Natural killer cell treated with Interleukin-12 subunit alpha and Interleukin-12 subunit beta and Interleukin-15 and Interleukin-18, amount 100 ng/mL, for 72 hours (primary cell): Measurements from ENCODE around the gene MEIOSIN. TPM values are rescaled to one million over a fixed set of nuclear protein-coding genes. Genes with fewer than 3 reads are reported as not detected.
"Not testable (repeated sequence)": the region's sequence is repeated elsewhere in the genome, so short reads cannot be mapped to it uniquely, and the experiment has no call there.

Experiments
- ATAC-seq, 2 donors: fragments of 150-1000 bp; cut with Tn5 transposase in 1 of 2; sonication (Bioruptor Pico), chemical (Tn5 transposase) in 1 of 2; 2 replicates each; pipeline ENCODE4 v1.10.0; 2021
- DNase-seq: peaks from one replicate; pipeline ENCODE4 v3.0.0; 2022; ENCODE audit warnings: low spot score
- H3K27ac Mint-ChIP-seq, 2 donors: 1 replicate in 1 of 2; 2 replicates in 1 of 2; pipeline ENCODE4 v1.8.0; 2022; ENCODE audit warnings: mixed read lengths in 2 of 2, mild to moderate bottlenecking in 1 of 2, moderate library complexity in 1 of 2
- H3K27me3 Mint-ChIP-seq, 2 donors: 1 replicate in 1 of 2; 2 replicates in 1 of 2; pipeline ENCODE4 v1.8.0; 2022; ENCODE audit warnings: mixed read lengths in 2 of 2
- H3K36me3 Mint-ChIP-seq: one replicate; pipeline ENCODE4 v1.8.0; 2022; ENCODE audit warnings: mixed read lengths
- H3K4me1 Mint-ChIP-seq, 2 donors: 1 replicate in 1 of 2; 2 replicates in 1 of 2; pipeline ENCODE4 v1.8.0; 2022; ENCODE audit warnings: low read depth in 2 of 2, mixed read lengths in 2 of 2, mild to moderate bottlenecking in 1 of 2
- H3K4me3 Mint-ChIP-seq: one replicate; pipeline ENCODE4 v1.8.0; 2022; ENCODE audit warnings: mixed read lengths
- H3K9me3 Mint-ChIP-seq: 2 replicates; pipeline ENCODE4 v1.8.0; 2022; ENCODE audit warnings: mixed read lengths
- total RNA-seq, 2 donors: library from RNA; stranded (reverse); gene quantifications; one replicate each; pipeline ENCODE4 v1.2.3, GENCODE V29; 2022

Gene MEIOSIN
- total RNA-seq, 2 donors from 2014 or later = not detected

- ATAC-seq (no peak), DNase-seq (no peak)
- Mint-ChIP-seq H3K27me3 (peaks cover 9 to 11% of the 10 kb centered on the region in 2 donors), H3K9me3 (no peaks in the 10 kb centered on the region), H3K4me1 (no peaks in the 10 kb centered on the region), H3K27ac (no peak overlapping the region), H3K36me3 (no peaks in the 10 kb centered on the region), H3K4me3 (no peak overlapping the region)
Observed at GRCh38 chr19:45745606-45746005, 12.4 kb downstream of the MEIOSIN start.

GRCh38 chr19:45746866-45747265 lies 13.6 kb downstream of the MEIOSIN start:
- no peak overlapping the region for H3K27ac Mint-ChIP-seq
- no peaks in the 10 kb centered on the region for H3K36me3 Mint-ChIP-seq
- ATAC-seq (no peak), DNase-seq (no peak)
- H3K9me3 Mint-ChIP-seq = no peaks in the 10 kb centered on the region
- H3K4me1 Mint-ChIP-seq = no peaks in the 10 kb centered on the region
- H3K4me3 Mint-ChIP-seq = no peak overlapping the region
- peaks cover 9 to 11% of the 10 kb centered on the region in 2 donors for H3K27me3 Mint-ChIP-seq

- no peak overlapping the region for H3K27ac Mint-ChIP-seq
- no peaks in the 10 kb centered on the region for H3K9me3 Mint-ChIP-seq
- H3K27me3 Mint-ChIP-seq = peaks cover 9 to 11% of the 10 kb centered on the region in 2 donors
- no peaks in the 10 kb centered on the region for H3K4me1 Mint-ChIP-seq
- no peak overlapping the region for H3K4me3 Mint-ChIP-seq
- ATAC-seq (no peak), DNase-seq (no peak)
- H3K36me3 Mint-ChIP-seq = no peaks in the 10 kb centered on the region
Observed at GRCh38 chr19:45747513-45747912, 14.3 kb downstream of the MEIOSIN start.

GRCh38 chr19:45751483-45751882 lies 18.2 kb downstream of the MEIOSIN start:
- not testable (repeated sequence) for H3K4me1 Mint-ChIP-seq, DNase-seq, ATAC-seq, H3K36me3 Mint-ChIP-seq, H3K4me3 Mint-ChIP-seq, H3K27ac Mint-ChIP-seq, H3K9me3 Mint-ChIP-seq, H3K27me3 Mint-ChIP-seq

GRCh38 chr19:45752639-45753038 lies 19.4 kb downstream of the MEIOSIN start:
- DNase-seq = no peak
- no peaks in the 10 kb centered on the region for H3K36me3 Mint-ChIP-seq
- H3K4me3 Mint-ChIP-seq = no peak overlapping the region
- no peak for ATAC-seq
- no peak overlapping the region for H3K27ac Mint-ChIP-seq
- H3K27me3 Mint-ChIP-seq = peaks cover 0 to under 1% of the 10 kb centered on the region in 2 donors
- H3K4me1 Mint-ChIP-seq = no peaks in the 10 kb centered on the region
- H3K9me3 Mint-ChIP-seq = no peaks in the 10 kb centered on the region

- Mint-ChIP-seq H3K36me3 (no peaks in the 10 kb centered on the region), H3K4me1 (no peaks in the 10 kb centered on the region), H3K4me3 (no peak overlapping the region), H3K27me3 (no peaks in the 10 kb centered on the region), H3K27ac (no peak overlapping the region), H3K9me3 (no peaks in the 10 kb centered on the region)
- DNase-seq (peak; percentile 32), ATAC-seq (no peak)
Observed at GRCh38 chr19:45753548-45753947, 20.3 kb downstream of the MEIOSIN start.

- Mint-ChIP-seq H3K4me3 (no peak overlapping the region), H3K4me1 (no peaks in the 10 kb centered on the region), H3K27me3 (no peaks in the 10 kb centered on the region), H3K9me3 (no peaks in the 10 kb centered on the region), H3K36me3 (no peaks in the 10 kb centered on the region), H3K27ac (no peak overlapping the region)
- DNase-seq (peak; percentile 58), ATAC-seq (no peak)
Observed at GRCh38 chr19:45754323-45754722, 21.1 kb downstream of the MEIOSIN start.

- H3K4me1 Mint-ChIP-seq = no peaks in the 10 kb centered on the region
- no peaks in the 10 kb centered on the region for H3K9me3 Mint-ChIP-seq
- ATAC-seq = no peak
- DNase-seq = peak; percentile 39
- no peak overlapping the region for H3K4me3 Mint-ChIP-seq
- no peaks in the 10 kb centered on the region for H3K27me3 Mint-ChIP-seq
- no peaks in the 10 kb centered on the region for H3K36me3 Mint-ChIP-seq
- H3K27ac Mint-ChIP-seq = no peak overlapping the region
Observed at GRCh38 chr19:45757695-45758094, 24.5 kb downstream of the MEIOSIN start.

GRCh38 chr19:45758921-45759320 lies 25.7 kb downstream of the MEIOSIN start:
- Mint-ChIP-seq H3K4me3 (no peak overlapping the region), H3K9me3 (no peaks in the 10 kb centered on the region), H3K36me3 (no peaks in the 10 kb centered on the region), H3K27ac (no peak overlapping the region), H3K4me1 (no peaks in the 10 kb centered on the region), H3K27me3 (no peaks in the 10 kb centered on the region)
- DNase-seq = peak; percentile 52
- peak in 1 of 2 donors; percentile 15 for ATAC-seq

GRCh38 chr19:45761714-45762113 lies 28.5 kb downstream of the MEIOSIN start:
- H3K36me3 Mint-ChIP-seq = no peaks in the 10 kb centered on the region
- no peak overlapping the region for H3K27ac Mint-ChIP-seq
- H3K9me3 Mint-ChIP-seq = no peaks in the 10 kb centered on the region
- H3K4me3 Mint-ChIP-seq = no peak overlapping the region
- ATAC-seq (no peak), DNase-seq (peak; percentile 47)
- no peaks in the 10 kb centered on the region for H3K4me1 Mint-ChIP-seq
- H3K27me3 Mint-ChIP-seq = no peaks in the 10 kb centered on the region

GRCh38 chr19:45762870-45763631 lies 29.8 kb downstream of the MEIOSIN start:
- Mint-ChIP-seq H3K36me3 (no peaks in the 10 kb centered on the region), H3K27ac (no peak overlapping the region), H3K4me3 (no peak overlapping the region), H3K9me3 (no peaks in the 10 kb centered on the region), H3K27me3 (no peaks in the 10 kb centered on the region), H3K4me1 (no peaks in the 10 kb centered on the region)
- no peak for ATAC-seq
- peak; percentile 50 for DNase-seq

- no peak overlapping the region for H3K4me3 Mint-ChIP-seq
- peaks cover 0 to 1% of the 10 kb centered on the region in 2 donors for H3K4me1 Mint-ChIP-seq
- H3K9me3 Mint-ChIP-seq = no peaks in the 10 kb centered on the region
- no peak overlapping the region for H3K27ac Mint-ChIP-seq
- no peak for ATAC-seq
- no peak for DNase-seq
- no peaks in the 10 kb centered on the region for H3K27me3 Mint-ChIP-seq
- H3K36me3 Mint-ChIP-seq = no peaks in the 10 kb centered on the region
Observed at GRCh38 chr19:45763691-45764294, 30.6 kb downstream of the MEIOSIN start.

- peaks cover under 1 to 5% of the 10 kb centered on the region in 2 donors for H3K4me1 Mint-ChIP-seq
- ATAC-seq (no peak), DNase-seq (no peak)
- no peak overlapping the region for H3K27ac Mint-ChIP-seq
- H3K36me3 Mint-ChIP-seq = no peaks in the 10 kb centered on the region
- no peaks in the 10 kb centered on the region for H3K9me3 Mint-ChIP-seq
- no peaks in the 10 kb centered on the region for H3K27me3 Mint-ChIP-seq
- H3K4me3 Mint-ChIP-seq = no peak overlapping the region
Observed at GRCh38 chr19:45764475-45764874, 31.2 kb downstream of the MEIOSIN start.

GRCh38 chr19:45764945-45765701 lies 31.9 kb downstream of the MEIOSIN start:
- no peaks in the 10 kb centered on the region for H3K9me3 Mint-ChIP-seq
- H3K36me3 Mint-ChIP-seq = no peaks in the 10 kb centered on the region
- H3K4me3 Mint-ChIP-seq = no peak overlapping the region
- no peak overlapping the region for H3K27ac Mint-ChIP-seq
- ATAC-seq (no peak), DNase-seq (no peak)
- no peaks in the 10 kb centered on the region for H3K27me3 Mint-ChIP-seq
- H3K4me1 Mint-ChIP-seq = peaks cover 4 to 8% of the 10 kb centered on the region in 2 donors
